COLO829 (cell line): Measurements from ENCODE around the gene SLC35B4.
"Not testable (repeated sequence)": the region's sequence is repeated elsewhere in the genome, so short reads cannot be mapped to it uniquely, and the experiment has no call there.

Experiments
- DNase-seq: peaks from one replicate; pipeline ENCODE4 v3.0.0; 2012; ENCODE audit warnings: low spot score

SLC35B4 gene

DNA sequence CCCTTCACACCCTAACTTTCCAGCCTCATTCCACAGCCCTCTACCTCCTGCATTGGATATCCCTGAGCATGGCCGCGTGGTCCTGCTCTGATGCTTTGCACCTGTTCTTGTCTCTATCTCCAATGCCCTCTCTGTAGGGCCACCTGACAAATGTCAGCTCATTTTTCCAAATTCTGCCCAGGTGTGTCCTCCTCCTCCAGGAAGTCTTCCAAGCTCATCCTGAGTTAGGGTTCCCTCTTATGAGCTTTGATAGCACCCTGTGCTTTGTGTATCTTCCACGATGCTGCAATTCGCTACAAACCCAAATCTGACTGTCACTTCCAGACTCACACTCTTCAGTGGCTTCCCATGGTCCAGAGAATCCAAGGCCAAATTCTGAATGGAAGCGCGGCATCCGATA lies 14.7 kb upstream of the SLC35B4 start:
- no peak for DNase-seq

DNA sequence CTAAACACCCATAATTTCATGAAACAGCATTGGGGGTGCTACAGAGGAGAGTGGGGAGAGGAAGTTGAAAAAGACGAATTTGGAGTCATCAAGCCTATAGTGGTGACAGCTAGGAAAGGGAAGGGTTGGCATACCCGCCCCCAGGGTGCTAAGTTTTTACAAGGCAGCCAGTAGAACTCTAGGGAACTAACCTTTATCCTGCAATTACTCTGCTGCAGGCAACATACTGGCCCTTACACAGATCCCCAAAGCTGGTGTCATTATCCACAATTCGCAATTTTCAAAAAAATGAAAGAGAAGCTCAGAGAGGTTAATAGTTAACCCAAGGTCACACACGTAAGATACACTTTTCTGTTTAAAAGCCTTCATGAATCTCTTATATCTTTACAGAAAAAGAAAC lies 14.2 kb upstream of the SLC35B4 start:
- no peak for DNase-seq

DNA sequence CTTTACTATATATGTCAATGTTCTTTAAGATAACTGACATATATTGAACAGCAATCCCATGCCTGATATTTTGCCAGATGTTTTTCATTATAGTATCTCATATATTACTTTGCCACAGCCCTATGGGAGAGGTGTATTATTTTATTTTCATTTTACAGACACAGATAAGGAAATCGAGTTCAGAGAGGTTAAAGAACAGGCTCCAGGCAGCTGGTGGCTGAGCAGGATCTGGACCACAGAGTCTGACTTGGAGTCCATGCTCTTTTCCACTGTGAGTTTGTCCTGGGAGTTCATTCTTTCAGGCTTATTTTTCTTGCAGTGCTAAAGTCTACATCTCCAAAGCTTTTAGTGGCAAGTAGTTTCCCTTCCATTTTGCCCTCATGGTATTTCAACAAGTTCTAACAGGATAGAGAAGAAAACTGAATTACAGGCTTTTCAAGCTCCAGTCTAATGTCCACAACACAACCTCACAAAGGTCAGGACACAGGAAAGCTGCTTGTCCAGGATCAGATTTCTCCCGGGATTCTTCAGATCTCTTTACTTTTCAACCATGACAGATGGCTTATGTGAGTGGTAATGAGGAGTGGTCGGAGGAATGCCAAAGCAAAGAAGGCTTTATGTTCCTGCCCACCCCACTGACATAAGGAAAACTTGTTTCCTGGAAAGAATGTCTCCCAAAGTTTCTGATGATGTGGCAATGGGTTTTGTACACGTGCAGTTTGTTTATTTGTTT lies 13.1 kb upstream of the SLC35B4 start:
- no peak for DNase-seq

DNA sequence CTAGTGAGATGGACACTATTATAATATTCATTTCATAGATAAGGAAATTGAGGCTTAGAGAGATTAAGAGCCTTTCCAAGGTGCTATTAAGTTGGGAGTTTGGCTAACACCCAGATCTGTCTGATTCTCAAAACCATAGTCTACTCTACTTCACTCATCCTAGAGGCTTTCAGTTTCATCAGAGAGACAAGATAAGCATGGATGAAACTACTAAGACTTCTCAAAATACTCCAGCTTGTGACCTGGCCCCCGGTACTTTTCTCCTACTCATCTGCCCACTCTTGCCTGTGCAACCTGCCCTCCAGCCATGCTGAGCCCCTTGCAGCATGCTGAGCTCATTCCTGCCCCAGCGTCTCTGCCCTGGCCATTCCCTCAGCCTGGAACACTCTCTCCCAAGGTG lies 12.2 kb upstream of the SLC35B4 start:
- DNase-seq = no peak

DNA sequence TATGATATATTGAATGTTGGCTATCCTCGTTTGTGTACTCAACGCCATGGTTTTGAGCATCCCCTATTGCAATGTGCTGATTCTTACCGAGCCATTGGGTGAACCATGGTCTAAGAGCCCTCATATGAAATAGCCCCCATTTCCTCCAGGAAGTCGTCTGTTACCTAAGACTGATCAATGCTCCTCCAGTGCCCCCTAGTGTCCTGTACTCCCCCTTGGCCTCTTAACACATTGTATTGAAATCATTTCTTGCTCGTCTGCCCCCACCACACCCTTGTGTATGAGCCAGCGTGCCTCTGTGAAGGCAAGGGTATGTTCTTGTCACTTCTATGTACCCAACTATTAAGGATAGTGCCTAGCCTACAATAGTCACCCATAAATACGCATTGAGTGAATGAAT lies 11.2 kb upstream of the SLC35B4 start:
- DNase-seq = peak; percentile 78

DNA sequence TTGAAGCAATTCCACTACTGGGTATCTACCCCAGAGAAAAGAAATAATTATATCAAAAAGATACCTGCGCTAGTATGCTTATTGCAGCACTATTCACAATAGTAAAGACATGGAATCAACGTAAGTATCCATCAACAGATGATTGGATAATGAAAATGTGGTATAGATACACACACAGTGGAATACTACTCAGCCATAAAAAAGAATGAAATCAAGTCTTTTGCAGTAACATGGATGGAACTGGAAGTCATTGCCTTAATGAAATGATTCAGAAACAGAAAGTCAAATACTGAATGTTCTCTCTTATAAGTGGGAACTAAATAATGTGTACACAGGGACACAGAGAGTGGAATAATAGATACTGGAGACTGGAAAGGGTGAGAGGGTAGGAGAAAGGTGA lies 7.4 kb upstream of the SLC35B4 start:
- no peak for DNase-seq

DNA sequence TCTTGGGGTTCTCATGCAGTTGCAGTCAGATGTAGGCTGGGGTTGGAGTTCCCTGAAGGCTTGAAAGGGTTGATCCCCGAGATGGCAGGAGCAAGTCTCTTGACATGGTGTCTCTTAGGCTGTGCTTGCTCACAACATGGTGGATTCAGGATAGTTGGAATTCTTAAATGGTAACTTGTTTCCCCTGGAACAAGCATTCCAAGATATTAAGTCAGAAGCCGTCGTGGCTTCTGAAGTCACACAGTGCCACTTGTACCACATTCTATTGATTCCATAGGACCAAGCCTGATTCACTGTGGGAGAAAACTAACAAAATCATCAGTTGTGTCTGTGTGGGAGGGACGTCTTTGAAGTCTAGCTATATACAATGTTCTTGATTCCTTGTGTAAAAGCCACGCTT lies 3.5 kb upstream of the SLC35B4 start:
- DNase-seq = no peak

DNA sequence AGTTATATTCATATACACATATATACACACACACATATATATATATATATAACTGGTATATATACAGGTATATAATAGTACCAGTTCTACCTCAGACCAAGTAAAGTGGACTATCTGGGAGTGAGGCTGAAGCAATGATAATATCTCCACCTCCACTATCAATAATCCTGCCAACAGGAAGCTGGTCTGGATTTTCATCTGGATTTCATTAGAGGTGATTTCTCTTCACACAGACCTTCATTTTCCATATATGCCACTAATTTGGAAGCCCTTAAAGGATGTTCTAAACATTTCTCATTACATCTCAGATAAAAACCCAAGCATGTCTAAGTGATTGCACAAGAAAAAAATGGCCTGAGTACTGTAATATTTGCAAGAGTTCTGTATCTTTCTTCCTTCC lies 1.7 kb upstream of the SLC35B4 start:
- no peak for DNase-seq

DNA sequence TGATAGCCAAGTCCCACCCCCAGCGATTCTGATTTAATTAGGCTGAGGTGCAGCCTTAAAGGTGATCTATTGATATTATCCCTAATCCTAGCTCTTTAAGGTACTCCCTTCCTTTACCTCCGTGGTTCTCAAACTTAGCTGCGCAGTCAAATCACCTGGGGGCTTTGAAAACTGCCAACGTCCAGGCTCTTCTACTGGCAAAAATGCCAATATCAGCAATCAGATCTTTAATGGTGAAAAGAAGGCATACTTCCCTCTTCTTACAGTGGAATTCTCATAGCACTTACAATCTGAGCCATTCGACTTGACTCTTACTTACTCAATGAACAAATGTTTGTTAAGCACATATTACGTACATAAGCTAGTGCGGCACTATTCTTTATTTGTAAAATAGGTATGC lies 704 bp upstream of the SLC35B4 start:
- DNase-seq = no peak

DNA sequence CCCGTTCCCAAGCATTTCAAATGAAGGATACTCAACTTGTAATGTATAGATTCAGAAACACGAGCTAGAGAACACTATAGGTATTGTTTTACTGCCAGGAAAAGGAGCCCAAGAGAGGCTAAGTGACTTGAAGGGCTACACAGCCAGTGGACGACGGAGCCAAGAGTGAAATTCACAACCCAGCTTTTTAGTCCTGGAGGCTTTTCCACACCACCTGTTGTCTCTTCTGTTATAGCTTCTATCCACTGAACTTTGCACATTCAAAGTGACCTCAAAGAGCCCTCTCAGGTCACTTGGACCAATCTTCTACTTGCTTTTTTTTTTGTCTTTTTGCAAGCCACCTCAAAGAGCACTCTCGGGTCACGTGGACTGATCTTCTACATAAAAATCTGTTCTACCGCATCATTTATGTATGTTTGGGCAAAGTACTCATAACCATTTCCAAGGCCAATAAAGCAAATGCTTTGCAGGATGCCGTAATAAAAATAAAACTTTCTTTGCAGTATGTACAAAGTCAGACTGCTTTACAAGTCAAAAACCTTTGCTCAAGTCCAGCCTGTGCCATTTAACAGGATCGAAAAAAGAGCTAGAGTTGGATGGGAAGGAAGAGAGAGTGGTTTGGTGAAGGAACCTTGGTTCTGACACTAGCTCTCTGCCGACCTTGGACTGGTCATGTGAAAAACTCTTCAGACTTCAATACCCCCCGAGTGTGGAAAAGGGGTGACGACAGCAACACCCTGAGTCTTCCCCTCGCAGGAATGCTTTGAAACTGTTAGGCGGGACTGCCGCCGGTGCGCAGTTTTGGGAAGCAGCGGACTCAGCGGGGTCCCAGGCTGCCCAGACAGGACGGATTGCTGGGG lies 821 bp downstream of the SLC35B4 start:
- DNase-seq = peak; percentile 51

DNA sequence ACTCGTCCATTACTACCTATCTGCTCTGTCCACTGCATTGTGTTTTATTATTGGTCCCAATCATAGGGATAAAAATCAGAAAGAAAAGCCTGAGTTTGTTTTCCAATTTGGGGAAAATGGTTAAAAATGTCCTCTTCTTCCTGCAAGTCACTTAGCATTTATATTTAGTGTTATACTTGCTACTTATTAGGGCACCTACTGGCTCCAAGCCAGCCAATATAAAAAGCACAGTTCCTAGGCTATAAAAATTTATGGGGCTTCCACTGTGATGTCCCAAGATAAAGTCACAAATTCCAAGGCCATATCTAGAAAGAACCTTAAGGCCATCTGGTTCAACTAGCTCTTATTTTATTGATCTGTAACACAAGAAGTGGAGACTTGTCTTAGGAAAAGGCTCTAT lies 3.2 kb downstream of the SLC35B4 start:
- no peak for DNase-seq

DNA sequence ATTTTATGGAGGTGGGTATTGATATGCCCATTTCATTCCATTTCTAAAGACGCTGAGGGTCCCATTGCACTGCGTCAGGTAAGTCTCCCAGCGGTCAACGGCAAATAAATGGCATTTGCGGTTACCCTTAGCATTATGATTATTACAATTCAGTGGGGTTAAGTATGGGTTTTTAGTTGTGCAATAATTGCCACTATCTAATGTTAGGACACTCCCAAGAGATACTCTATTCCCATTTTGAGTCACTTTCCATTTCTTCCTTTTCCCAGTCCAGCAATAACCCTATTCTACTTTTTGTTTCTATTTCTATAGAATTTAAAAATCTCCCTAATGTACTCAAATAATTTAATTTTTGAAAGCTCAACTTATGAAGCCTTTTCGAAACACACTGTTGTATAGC lies 4.0 kb downstream of the SLC35B4 start:
- no peak for DNase-seq

DNA sequence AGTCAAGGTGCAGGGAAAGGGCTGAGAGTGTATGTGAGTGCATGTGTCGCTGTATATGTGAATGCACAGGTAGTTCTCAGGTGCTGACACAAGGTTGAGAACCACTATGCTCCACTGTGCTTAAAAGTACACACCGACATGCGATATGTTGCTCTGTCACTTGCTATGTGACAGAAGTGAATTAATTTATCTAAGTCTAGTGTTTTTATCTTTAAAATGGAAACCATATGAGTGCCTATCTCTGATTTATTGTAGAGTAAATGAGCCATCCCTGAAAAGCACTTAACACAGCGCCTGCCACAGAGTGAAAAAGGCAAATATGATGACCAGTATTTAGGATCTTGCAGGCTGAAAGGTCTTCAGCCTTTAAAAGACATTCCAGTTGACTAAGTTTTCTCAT lies 4.9 kb downstream of the SLC35B4 start:
- DNase-seq = no peak

DNA sequence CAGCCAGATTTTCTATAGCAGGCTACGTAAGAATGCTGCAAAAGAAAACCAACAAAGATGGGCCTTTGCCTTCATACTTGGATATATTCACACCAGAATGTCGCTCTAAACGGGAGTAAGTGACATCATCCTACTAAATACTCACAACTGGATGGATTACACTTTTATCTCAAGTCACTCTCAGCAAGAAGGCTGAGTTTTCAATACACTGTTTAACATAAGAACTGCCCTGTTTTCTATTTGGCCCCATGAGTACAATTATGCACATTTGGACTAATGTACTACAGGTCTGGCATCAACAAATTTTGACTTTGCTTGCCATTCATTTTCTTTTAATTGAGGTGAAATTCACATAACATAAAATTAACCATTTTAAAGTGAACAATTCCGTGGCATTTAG lies 8.2 kb downstream of the SLC35B4 start:
- no peak for DNase-seq

DNA sequence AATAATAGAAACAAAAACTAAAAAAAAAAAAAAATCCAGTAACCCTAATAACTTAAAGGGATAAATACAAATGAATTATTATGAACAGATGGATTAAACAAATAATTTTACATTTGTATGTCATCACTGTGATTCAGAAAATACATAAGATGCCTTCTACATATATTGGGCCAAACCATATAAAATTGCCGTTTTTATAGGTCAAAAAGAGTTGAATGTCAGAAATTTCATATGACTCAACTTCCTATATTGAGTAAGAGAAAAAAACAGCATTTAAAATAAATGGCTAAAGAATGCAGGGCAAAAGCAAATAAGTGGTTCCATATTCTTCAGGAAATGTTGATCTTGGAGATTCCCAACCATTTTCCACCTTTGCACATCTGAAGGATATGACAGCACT lies 9.4 kb downstream of the SLC35B4 start:
- no peak for DNase-seq

DNA sequence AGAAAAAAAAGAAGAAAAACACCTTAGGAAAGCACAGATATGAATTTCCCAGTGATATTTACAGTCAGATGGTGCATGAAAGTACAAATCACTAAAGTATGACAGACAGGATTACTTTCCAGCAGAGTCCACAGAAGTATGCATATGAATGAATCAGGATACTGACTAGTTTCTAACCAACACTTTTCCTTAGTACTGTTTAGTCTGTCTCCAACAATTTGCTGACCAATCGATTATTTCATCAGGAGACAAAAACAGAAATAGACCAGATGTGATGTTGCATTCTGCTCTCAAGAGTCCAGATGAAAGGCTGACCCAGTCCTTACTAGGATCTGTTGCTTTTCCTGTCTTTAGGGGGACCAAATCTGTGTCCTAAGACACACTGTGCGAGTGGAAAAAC lies 14.6 kb downstream of the SLC35B4 start:
- no peak for DNase-seq

DNA sequence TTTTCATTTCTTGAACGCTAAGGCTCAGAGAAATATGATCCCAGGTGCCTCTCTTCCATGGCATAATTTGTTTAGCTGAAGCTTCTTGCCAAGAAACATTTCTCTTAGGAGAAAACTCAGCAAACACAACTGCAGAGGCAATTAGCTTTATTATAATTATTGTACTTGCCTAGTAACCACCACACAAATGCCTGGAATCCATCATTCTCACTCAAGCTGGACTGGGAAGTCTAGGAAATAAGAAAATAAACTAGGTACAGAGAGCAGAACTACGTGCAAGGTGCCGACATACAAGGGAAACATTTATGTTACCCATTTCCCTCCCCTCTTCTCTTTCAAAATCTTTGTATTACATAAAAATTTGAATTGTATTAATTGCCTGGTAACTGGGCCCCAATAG lies 15.1 kb downstream of the SLC35B4 start:
- DNase-seq = no peak

DNA sequence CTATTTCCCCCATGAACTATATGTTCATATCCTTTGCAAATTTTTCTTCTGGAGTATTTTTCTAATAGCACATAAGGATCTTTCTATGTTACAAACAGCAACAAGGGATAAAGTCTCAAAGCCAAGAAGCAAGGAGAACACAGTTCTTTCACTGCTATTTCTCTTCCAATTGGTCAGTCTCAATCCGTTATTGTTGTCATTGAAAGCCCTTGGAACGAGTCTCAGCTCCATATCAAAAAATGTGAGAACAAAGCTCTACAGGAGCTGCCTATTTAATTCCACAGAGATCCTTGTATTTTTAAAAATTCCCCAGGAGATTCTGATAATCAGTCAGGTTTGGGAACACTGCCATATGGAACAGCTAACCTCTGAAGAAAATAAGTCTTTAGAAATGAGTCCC lies 15.7 kb downstream of the SLC35B4 start:
- no peak for DNase-seq

DNA sequence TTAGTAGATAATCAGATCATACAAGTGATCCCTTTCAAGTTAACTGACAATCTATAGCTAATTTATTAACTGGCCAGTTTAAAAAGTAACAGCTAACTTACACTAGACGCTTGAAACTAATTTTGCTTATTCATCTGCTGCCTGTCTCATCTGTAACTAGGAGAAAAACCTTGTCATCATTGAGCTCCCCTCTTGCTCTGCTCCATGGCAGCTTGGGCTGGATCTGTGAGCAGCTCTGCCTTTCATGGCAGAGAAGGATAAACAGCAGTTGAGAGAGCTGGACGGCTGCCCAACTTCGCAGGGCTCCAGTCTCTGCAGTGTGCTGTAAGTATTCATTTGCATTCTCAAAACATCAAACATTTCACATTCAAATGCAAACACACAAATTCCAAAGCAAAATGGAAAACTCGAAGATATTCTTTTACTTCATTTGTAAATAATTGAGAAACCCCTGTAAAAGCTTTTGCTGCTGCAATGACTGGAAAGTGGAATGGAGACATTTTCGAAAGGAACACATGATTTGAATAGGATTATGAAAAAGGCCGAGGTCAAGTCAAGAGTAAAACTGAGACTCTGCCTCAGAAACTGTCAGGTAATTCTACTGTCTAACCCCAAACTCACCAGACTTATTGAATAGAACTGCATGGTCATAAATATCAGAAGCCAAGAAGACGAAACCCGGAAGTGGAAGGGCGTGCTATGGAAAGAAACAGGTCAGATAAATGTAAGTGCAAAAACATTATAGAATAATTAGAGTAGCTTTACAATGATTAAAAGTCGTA lies 17.6 kb downstream of the SLC35B4 start:
- no peak for DNase-seq

DNA sequence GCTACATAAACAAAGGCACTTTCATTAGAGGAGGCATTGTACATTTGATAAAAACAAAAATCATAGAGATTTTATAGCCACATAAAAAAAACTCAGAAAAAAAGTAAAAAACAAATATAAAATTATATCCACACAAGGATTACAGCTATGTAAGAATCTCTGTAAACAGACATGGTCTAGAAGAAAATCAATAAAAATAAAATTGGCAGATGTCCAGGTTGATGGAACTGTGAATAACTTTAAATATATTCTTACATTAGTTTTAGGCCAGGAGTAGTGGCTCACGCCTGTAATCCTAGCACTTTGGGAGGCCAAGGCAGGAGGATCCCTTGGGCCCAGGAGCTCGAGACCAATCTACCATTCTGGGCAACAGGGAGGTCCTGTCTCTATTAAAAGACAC lies 19.2 kb downstream of the SLC35B4 start:
- no peak for DNase-seq

DNA sequence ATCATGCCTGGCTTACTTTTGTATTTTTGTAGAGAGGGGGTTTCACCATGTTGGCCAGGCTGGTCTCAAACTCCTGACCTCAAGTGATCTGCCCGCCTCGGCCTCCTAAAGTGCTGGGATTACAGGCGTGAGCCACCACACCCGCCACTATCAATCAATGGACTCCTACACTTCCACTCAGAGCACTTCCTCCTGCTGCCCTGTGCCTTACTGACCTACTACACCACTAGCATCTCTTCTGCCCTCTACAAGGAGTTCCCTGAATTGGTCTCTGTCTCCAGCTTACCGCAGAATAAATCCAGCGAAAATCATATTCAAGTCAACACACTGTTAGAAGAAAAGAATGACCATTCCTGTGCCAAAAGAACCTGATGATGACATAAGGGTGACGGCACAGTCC lies 20.7 kb downstream of the SLC35B4 start:
- not testable (repeated sequence) for DNase-seq

DNA sequence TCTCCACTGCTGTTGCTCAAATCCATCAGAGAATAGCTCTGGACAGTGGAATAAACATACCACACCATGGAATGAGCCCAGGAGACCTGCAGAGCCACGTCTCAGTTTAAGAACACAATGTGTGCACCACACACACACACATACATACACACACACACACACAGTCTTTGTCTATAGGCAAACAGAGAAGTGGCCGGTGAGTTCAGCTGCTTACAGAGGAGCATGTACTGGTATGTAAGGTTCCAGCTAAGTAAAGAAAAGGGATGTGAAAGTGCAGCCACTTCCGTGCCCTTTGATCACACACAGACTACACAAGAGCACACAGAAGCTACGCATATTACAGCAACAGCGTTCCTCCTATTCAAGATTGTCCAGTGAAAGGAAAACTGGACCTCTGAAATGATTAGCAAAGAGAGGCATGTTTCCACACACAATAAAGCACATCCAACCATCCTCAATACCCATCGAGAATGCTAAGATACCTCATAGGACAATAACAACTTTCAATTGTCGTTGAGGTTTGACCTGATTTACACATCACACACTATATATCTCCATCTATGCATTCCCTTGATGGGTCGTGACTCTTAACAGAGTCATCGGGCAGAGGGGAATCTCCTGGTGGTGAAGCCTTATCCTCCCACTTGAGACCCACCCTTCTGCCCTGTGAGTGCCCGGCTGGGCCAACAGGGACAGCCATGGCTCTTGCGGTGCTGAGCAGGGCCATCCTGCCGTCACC lies 23.6 kb downstream of the SLC35B4 start:
- no peak for DNase-seq
